NCI-H128 (cell line): Measurements from ENCODE around the gene OTUD4.

ENCODE experiments used
- DNase-seq: peaks from one replicate; lab custom pipeline; 2025; ENCODE audit not compliant: unreplicated experiment; lab: John Stamatoyannopoulos, UW

OTUD4 gene

DNA sequence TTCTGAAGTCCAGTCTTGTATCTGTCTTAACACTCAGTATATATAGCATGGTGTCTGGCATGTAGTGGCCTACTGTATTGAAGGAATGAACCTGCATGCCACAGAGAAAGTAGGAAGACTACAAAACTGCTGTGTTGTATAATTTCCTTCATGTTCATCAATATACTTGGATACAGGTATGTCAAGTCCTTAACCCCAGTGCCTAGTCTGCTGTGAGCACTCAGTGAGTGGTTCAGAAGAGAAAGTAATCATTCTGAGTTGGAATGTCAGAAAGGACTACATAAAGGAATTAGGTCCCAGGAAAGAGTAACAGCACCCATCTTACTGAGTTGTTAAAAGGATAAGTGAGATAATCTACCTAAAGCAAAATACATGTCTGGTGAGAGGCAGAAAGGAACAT, 50.3 kb downstream of the OTUD4 start:
- no peak for DNase-seq

DNA sequence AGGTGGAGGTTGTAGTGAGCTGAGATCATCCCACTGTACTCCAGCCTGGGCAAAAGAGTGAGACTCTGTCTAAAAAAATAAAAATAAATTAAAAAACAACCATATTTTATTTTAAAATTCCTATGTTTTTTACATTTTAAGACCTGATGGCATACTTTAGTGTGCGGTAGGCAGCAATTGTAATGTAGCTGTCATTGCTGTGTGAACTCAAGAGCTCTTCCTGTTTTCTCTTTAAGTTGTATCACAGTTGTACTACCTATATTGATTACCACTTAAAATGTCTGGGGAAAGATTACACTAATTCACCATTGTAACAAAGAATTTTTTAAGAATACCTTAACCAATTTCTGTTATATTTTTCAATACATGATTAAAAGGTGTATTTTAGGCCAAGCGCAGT, 55.0 kb downstream of the OTUD4 start:
- no peak for DNase-seq

DNA sequence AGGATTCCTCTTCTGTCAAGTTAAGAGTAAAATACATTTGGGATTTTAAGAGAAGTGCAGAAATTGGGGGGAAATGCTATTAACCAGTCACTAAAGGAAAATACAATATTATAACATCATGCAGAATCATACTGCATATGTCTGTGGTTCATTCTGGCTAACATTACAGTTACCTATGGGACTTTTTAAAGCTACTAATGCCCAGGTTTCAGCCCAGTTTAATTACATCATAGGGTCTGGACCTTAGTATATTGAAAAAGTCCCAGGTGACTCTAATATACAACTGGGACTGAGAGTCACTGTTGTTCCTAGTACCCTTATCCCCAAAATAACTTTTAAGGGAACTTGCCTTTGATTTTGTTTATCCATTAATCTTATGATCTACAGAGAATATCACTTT, 72.3 kb downstream of the OTUD4 start:
- DNase-seq, result no peak

DNA sequence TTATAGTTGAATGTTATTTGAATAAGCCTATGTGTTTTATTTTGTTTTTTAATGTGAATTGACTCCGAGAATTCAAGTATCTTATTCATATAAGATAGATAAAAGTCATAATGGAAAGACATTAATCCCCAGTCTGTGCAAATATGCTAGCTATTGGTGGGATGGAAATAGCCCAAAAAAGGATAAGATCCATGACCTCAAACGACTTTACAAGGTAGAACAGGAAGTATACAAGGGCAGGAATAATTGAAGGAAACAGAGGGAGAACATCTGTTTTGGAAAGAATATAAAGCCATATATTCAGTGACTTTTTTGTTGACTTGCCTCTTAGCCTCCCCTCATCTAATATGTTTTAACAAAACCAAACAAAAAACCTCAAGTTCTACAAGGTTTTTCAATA, 73.3 kb downstream of the OTUD4 start:
- DNase-seq, result no peak

DNA sequence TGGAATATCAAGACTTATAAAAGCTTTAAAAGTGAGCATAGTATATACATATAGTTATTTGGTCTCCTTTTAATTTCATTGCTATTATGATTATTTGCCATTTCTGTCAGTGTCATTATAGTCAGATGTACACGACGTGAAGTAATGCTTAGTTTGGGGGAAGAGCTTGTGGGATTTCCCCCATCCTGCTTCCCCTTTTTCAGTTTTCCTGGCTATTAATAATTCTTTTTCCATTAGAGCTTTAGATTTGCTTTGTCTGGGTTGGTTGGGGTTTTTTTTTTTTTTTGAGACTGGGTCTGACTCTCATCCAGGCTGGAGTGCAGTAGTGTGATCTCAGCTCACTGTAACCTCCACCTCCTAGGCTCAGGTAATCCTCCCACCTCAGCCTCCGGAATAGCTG, 76.9 kb downstream of the OTUD4 start:
- DNase-seq, result no peak

DNA sequence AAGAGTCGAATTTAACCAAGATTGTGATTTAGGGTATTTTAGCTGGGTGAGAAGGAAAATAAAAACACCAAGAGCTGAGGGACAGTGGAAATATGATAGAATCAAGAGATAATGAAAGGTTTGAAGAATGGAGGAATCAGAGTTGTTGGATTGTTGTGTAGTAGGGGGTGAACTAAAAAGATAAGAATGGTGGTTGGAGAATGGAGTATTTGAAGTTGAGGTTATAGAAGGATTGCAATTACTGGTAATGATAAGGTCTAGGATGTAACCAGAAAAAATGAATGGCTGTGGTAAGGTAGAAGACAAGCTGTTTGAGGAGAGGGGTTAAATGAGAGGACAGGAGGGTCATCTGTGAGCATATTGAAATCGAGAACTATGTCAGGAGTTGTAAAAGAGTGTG, 77.8 kb downstream of the OTUD4 start:
- DNase-seq, result no peak

DNA sequence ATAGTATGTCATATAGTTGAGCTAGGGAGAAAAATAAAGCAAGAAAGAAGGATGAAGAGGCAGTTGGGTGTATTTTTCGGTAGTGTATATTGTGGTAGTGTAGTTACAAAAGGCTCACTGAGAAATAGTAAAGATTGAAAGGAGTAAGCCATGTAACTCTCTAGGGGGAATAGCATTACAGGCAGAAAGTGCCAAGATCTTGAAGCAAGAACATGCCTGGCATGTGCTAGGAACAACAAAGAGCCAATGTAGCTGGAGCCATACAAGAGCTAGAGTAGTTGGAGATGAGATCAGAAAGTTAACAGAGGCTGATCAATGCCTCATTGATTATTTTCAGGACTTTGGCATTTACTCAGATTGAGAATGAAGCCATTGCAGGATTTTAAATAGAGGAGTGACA, 79.3 kb downstream of the OTUD4 start:
- no peak for DNase-seq

DNA sequence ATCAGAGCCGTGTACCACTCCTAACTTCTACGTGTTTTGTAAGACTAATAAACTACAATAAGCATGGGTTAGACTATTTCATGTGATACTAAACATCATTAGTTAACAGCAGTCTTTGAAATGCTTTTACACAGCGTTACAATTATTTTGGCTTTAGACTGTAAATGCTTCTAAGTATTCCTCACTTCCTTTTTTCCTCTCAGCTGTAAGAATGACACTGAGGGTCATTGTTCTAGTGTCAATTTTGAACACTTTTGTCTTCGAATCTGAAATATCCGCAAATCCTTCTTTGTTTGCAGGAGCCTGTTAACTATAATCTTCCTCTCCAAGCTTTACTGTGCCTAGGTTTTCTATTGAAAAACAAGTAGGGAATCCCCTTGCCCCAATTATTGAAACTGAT, 80.7 kb downstream of the OTUD4 start:
- DNase-seq, result no peak

DNA sequence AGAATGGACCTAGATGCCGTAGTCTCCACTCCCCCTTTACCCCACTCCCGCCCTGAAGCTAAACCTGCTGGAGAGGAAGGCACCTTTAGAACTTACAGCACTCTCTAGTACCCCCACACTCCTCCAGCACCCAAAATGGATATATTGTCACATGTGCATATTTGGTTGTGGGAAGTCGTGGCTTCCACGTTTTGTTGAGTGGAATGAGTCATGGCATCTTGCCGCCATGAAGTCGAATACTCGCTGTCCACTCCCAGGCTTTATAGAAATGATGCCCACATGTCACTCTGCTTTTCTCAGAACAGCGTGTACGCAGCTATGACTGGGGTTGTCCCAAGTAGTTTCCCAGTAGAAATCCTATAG, 81.7 kb downstream of the OTUD4 start:
- DNase-seq, result no peak

DNA sequence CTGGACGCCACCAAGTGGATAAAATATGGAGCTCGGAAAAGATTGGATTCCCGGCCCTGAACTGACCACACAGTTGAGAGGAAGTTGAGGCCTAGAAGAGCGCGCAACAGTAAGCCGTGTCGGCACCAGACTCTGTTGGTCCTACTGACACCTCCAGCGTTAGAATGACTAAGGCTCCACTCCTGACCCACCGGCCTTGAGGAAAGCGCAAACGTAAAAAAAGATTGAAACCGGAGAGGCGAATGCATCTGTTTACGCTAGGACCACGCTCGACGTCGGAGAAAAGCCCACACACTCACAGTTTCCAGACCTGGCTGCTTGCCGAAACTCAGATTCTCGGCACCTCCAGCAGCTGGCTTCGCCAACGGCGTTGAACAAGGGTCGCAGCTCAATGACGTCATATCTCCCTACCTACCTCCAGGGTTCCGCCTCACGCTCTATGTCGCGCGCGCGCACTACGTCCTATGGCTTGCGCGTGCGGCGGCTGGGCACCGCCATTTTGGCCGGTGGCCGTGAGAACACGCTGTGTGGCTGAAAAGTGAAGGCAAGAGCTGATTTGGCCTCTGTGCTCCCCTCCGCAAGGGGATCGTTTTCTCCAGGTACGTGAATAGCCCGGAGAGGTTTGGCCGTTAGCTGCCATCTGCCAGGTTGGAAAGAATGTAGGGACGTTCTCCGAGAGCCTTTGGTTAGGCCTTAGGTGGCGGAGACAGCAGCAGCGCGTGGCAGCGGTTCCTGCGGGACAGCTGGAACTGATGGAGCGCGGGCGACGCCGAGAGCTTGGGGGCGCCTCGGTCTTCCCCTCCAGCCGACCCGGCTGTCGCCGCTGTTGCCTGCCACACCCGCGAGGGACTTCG, 82.3 kb downstream of the OTUD4 start, which contains the start of the genes ABCE1 and ANAPC10:
Gene ABCE1, plus strand, starts transcription at position 491 of the 854 bp plus-strand sequence. CDS start 6,102 bp downstream, outside the sequence.
Gene ANAPC10, minus strand, starts transcription at position 376 of the 854 bp plus-strand sequence. CDS start 2,097 bp downstream, outside the sequence.
- peak; percentile 83 for DNase-seq

DNA sequence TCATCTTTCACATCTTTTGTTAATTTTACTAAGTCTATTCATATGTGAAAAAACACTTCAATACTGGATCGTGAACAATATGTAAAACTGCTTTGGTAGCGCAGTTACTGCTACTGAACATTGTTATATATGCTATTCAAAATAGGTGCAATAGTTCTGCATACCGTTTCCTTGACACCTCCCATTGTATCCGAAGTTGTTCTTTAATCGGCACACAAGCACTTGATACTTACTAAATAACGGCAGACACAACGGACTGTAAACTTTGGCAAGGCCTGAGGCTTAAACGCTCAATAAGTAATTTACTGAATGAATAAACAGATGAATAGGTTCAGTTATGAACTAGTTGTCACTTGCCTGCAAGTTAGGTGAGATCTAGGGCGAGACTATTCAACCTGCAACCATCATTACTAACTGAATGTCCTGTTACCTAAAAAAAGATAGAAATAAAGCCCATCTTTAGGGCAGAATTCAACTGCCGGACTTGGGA, 83.0 kb downstream of the OTUD4 start:
- no peak for DNase-seq

DNA sequence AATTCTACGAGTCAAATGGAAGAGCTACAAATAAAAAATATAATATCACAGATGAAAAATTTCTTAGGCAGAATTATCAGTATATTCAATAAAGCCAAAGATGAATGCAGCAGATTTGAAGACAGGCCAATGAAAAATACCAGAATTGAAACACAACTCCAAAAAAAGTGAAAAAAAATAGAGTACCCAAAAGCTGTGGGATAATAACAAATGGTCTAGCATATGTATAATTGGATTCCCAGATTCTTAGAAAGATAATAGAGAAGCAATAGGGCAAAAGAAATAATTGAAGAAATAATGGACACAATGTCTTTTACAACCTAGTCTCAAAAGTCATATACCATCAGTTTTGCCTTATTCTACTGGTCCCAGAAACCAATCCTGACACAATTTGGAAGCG, 86.8 kb downstream of the OTUD4 start:
- no peak for DNase-seq

DNA sequence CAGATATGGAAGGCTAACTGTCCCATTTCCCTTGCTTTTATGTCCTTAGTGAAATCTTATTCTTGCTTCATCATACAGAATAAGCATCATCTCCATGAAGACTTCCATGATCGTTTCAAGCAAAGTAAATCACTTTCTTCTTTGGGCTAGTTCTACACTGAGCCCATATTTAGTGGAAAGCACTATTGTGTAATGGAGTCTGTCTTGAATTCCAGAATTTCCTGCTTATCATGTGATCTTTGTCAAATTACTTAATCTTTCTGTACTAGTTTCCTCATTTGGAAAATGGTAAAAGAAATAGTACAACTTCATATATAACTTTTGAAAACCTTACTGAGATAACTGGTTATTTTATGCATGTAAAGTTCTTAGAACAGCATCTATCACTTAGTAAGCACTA, 90.0 kb downstream of the OTUD4 start:
- DNase-seq, result no peak

DNA sequence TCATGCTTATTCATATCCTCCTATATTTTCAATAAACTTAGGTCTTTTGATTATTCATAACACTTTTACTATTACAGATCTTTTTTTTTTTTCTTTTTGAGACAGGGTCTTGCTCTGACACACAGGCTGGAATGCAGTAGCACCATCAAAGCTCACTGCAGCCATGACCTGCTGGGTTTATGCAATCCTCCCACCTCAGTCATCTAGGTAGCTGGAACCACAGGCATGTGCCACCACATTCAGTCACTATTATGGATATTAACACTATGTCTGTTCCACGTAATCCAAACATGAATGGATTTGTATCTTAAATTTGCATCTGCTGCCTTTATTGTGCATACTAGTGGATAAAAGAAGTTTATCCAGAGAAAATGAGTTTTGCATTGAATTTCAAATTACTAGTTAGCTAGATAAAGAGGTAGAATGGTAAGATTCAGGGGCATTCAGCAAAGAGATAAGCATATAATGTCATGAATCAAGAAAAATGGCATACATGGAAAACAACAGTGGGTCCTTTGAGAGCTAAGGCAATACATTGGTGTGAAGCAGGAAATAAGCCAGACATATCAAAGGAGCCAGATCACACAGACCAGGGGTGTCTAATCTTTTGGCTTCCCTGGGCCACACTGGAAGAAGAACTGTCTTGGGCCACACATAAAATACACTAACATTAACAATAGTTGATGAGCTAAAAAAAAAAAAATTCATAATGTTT, 96.3 kb downstream of the OTUD4 start:
- DNase-seq, result no peak
